Uterus (tissue), 4 donors: ENCODE measurements around the gene SKAP2. TPM values are rescaled to one million over a fixed set of nuclear protein-coding genes. Genes with fewer than 3 reads are reported as not detected.

Experiments used
- DNase-seq, 2 donors: peaks; one replicate each; pipeline ENCODE4 v3.0.0-alpha.2; 2019 to 2020
- H3K27ac ChIP-seq, 2 donors: fragments of 200-600 bp; sonication (generic); 1 replicate in 1 of 2; 2 replicates in 1 of 2; pipeline ENCODE4 v1.5.1; 2016 to 2018
- H3K27me3 ChIP-seq, 2 donors: fragments of 200-600 bp; sonication (generic); one replicate each; pipeline ENCODE4 v1.5.1; 2018 to 2019; ENCODE audit warnings: control low read depth in 1 of 2
- H3K36me3 ChIP-seq, 2 donors: fragments of 200-600 bp; sonication (generic); one replicate each; pipeline ENCODE4 v1.5.1; 2019; ENCODE audit warnings: control low read depth in 1 of 2
- H3K4me1 ChIP-seq, 2 donors: fragments of 200-600 bp; sonication (generic); one replicate each; pipeline ENCODE4 v1.5.1; 2018 to 2019; ENCODE audit warnings: control low read depth in 1 of 2
- H3K4me3 ChIP-seq, 2 donors: fragments of 200-600 bp; sonication (generic); 1 replicate in 1 of 2; 2 replicates in 1 of 2; pipeline ENCODE4 v1.5.1; 2018 to 2019; ENCODE audit warnings: mild to moderate bottlenecking in 1 of 2
- H3K9me3 ChIP-seq, 2 donors: fragments of 200-600 bp; sonication (generic); one replicate each; pipeline ENCODE4 v1.5.1; 2019; ENCODE audit warnings: control low read depth in 1 of 2
- CTCF ChIP-seq, 4 experiments: fragments of 200-600 bp in 2 of 4; fragments of 450-650 bp in 2 of 4; sonication (generic) in 2 of 4; IDR thresholded peaks; one replicate each; pipeline ENCODE4 v1.5.1; 2016 to 2019; ENCODE audit warnings: antibody characterized with exemption in 4 of 4, mild to moderate bottlenecking in 2 of 4, moderate library complexity in 1 of 4
- POLR2A ChIP-seq, 2 donors: fragments of 450-650 bp; IDR thresholded peaks; one replicate each; pipeline ENCODE4 v1.6.1; 2016; ENCODE audit warnings: antibody characterized with exemption in 2 of 2, mild to moderate bottlenecking in 1 of 2, moderate library complexity in 1 of 2
- intact Hi-C: fragments of 100-400 bp; cut with DNase I; formaldehyde crosslinking; loops from one replicate; pipeline ENCODE4 v1.15.1; 2023; ENCODE audit warnings: low total_unique reads
- total RNA-seq, 4 donors: library from RNA; depleted of rRNA in 3 of 4; stranded (reverse); fragments of >200 nt in 3 of 4; gene quantifications; one replicate each; pipeline versions ENCODE4 v1.1.0 to v1.2.4, GENCODE V29; 2014 to 2023
- donor health status: DM: yes; HTN: yes; CAD: no.

SKAP2 gene
- total RNA-seq, 4 donors from 2014 or later = 3.3 to 50.6 (median 12.6) TPM

GRCh38 chr7:26624839-26625238 lies 239.6 kb downstream of the SKAP2 start:
- DNase-seq = no peak
- no peak overlapping the region for H3K27ac ChIP-seq
- no peaks in the 10 kb centered on the region for H3K36me3 ChIP-seq
- H3K4me1 ChIP-seq = no peaks in the 10 kb centered on the region
- H3K27me3 ChIP-seq = no peaks in the 10 kb centered on the region
- intact Hi-C loops = no loop called here
- H3K9me3 ChIP-seq = no peaks in the 10 kb centered on the region
- no peak overlapping the region for H3K4me3 ChIP-seq
- TF ChIP-seq POLR2A (IDR thresholded peaks at IDR 0.05) (no peak), CTCF (IDR thresholded peaks at IDR 0.05) (no peak)

- Histone ChIP-seq H3K36me3 (no peaks in the 10 kb centered on the region), H3K9me3 (no peaks in the 10 kb centered on the region), H3K27me3 (no peaks in the 10 kb centered on the region), H3K4me3 (no peak overlapping the region), H3K27ac (no peak overlapping the region), H3K4me1 (no peaks in the 10 kb centered on the region)
- intact Hi-C loops = no loop called here
- DNase-seq = no peak
- TF ChIP-seq CTCF (IDR thresholded peaks at IDR 0.05) = no peak
- no peak for TF ChIP-seq POLR2A (IDR thresholded peaks at IDR 0.05)
These were observed 240.0 kb downstream of the SKAP2 start for GRCh38 chr7:26624431-26624830.

DNA sequence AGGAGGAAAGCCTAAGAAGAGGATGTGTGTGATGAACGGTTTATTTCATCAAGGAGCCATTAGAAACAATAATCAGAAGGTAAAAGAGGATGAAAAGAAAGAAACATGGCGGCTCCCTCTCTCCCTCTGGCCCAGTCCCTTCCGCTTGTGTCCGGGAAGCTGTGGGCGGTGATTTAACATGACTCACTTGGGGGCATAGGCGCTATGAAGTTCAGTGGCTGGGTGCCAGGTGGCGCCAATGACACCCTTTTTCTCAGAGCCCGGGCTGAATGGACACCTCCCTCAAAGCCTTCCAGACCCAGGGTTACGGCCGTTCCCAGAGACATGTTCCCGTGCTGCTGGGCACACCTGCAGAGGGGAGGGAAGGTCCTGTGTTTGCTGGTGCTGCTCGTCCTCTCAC lies 244.0 kb downstream of the SKAP2 start:
- TF ChIP-seq POLR2A (IDR thresholded peaks at IDR 0.05) (no peak), CTCF (IDR thresholded peaks at IDR 0.05) (no peak)
- DNase-seq = no peak
- H3K4me3 ChIP-seq = no peak overlapping the region
- no peaks in the 10 kb centered on the region for H3K36me3 ChIP-seq
- intact Hi-C loops = no loop called here
- no peak overlapping the region for H3K27ac ChIP-seq
- H3K27me3 ChIP-seq = no peaks in the 10 kb centered on the region
- no peaks in the 10 kb centered on the region for H3K4me1 ChIP-seq
- H3K9me3 ChIP-seq = no peaks in the 10 kb centered on the region

GRCh38 chr7:26619348-26619984 lies 244.9 kb downstream of the SKAP2 start:
- no peaks in the 10 kb centered on the region for H3K4me1 ChIP-seq
- no peaks in the 10 kb centered on the region for H3K9me3 ChIP-seq
- H3K36me3 ChIP-seq = no peaks in the 10 kb centered on the region
- no peak for DNase-seq
- TF ChIP-seq POLR2A (IDR thresholded peaks at IDR 0.05) = no peak
- TF ChIP-seq CTCF (IDR thresholded peaks at IDR 0.05) = no peak
- no peaks in the 10 kb centered on the region for H3K27me3 ChIP-seq
- H3K27ac ChIP-seq = no peak overlapping the region
- no peak overlapping the region for H3K4me3 ChIP-seq
- intact Hi-C loops = no loop called here

DNA sequence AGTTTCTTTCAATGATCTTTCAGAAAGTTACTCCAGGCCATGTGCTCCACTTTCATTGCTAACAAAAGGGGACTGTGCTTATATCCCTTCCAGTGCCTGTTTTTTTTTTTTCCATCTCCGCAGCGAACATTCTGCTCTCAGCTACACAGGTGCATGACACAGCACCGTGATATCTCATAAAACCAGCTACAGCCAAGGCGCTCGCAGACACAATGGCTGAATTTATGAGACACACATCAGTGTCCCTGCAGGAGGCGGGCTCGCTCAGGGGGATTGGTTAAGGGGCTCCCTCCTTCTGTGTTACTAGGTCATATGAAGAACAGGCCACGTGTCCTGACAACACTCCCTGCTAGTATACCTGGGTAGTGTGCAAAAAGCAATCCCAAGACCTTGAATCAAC lies 245.5 kb downstream of the SKAP2 start:
- H3K27me3 ChIP-seq = no peaks in the 10 kb centered on the region
- no peak for TF ChIP-seq POLR2A (IDR thresholded peaks at IDR 0.05)
- TF ChIP-seq CTCF (IDR thresholded peaks at IDR 0.05) = no peak
- H3K4me1 ChIP-seq = no peaks in the 10 kb centered on the region
- no peaks in the 10 kb centered on the region for H3K9me3 ChIP-seq
- H3K36me3 ChIP-seq = no peaks in the 10 kb centered on the region
- no peak for DNase-seq
- H3K27ac ChIP-seq = no peak overlapping the region
- no peak overlapping the region for H3K4me3 ChIP-seq
- intact Hi-C loops = no loop called here
